Thoracic aorta (tissue), 2 donors: ENCODE results near the gene MLIP. TPM values are rescaled to one million over a fixed set of nuclear protein-coding genes. Genes with fewer than 3 reads are reported as not detected.

ENCODE experiments used
- ATAC-seq: fragments of 150-250 bp; one replicate; pipeline ENCODE4 v1.8.0; 2017; ENCODE audit warnings: low read depth; ENCODE audit not compliant: insufficient number of reproducible peaks, low FRiP score
- DNase-seq: peaks from one replicate; pipeline ENCODE4 v3.0.0-alpha.2; 2020; ENCODE audit warnings: low spot score
- H3K27ac ChIP-seq, 2 donors: fragments of 200-600 bp; sonication (generic); 1 replicate in 1 of 2; 2 replicates in 1 of 2; pipeline ENCODE4 v1.5.1; 2016; ENCODE audit warnings: mild to moderate bottlenecking in 2 of 2, moderate library complexity in 2 of 2
- H3K27me3 ChIP-seq: fragments of 200-600 bp; sonication (generic); replicated peaks from 2 replicates; pipeline ENCODE4 v1.6.0; 2016; ENCODE audit warnings: mild to moderate bottlenecking; ENCODE audit not compliant: insufficient read depth
- H3K36me3 ChIP-seq: fragments of 200-600 bp; sonication (generic); one replicate; pipeline ENCODE4 v1.5.1; 2016
- H3K4me1 ChIP-seq, 2 donors: fragments of 200-600 bp; sonication (generic); 1 replicate in 1 of 2; 2 replicates in 1 of 2; pipeline versions ENCODE4 v1.5.1 to v1.6.0; 2016; ENCODE audit warnings: low read depth in 2 of 2, mild to moderate bottlenecking in 1 of 2; ENCODE audit not compliant: control insufficient read depth in 1 of 2
- H3K4me3 ChIP-seq: fragments of 200-600 bp; sonication (generic); 2 replicates; pipeline ENCODE4 v1.5.1; 2016; ENCODE audit warnings: mild to moderate bottlenecking
- H3K9me3 ChIP-seq: fragments of 200-600 bp; sonication (generic); 2 replicates; pipeline ENCODE4 v1.5.1; 2016
- CTCF ChIP-seq: fragments of 200-600 bp; sonication (generic); IDR thresholded peaks from one replicate; pipeline ENCODE4 v1.5.1; 2019; ENCODE audit warnings: antibody characterized with exemption
- total RNA-seq, 2 donors: library from RNA; depleted of rRNA; stranded (reverse); fragments of >200 nt; gene quantifications; one replicate each; pipeline versions ENCODE4 v1.1.0 to v1.2.3, GENCODE V29; 2016

MLIP gene
- total RNA-seq, 2 donors from 2014 or later, result 1.8 TPM; not detected in 1

- no peak for ATAC-seq
- TF ChIP-seq CTCF, result no peak
- no peaks in the 10 kb centered on the region for H3K27me3 ChIP-seq
Observed at GRCh38 chr6:54156650-54157250, 45.5 kb downstream of the MLIP start.

GRCh38 chr6:54157405-54157804 is 46.2 kb downstream of the MLIP start:
- Histone ChIP-seq H3K27ac (no peak overlapping the region), H3K4me1 (no peaks in the 10 kb centered on the region), H3K36me3 (no peaks in the 10 kb centered on the region), H3K4me3 (no peak overlapping the region), H3K27me3 (no peaks in the 10 kb centered on the region), H3K9me3 (no peaks in the 10 kb centered on the region)
- TF ChIP-seq CTCF, result no peak
- ATAC-seq, result no peak
- DNase-seq, result no peak

More at GRCh38 chr6:54156650-54157250, 45.5 kb downstream of the MLIP start:
- Histone ChIP-seq H3K9me3 (no peaks in the 10 kb centered on the region), H3K4me3 (no peak overlapping the region), H3K27ac (no peak overlapping the region), H3K4me1 (no peaks in the 10 kb centered on the region), H3K36me3 (no peaks in the 10 kb centered on the region)
- DNase-seq, result no peak

GRCh38 chr6:54173089-54173488 is 61.8 kb downstream of the MLIP start:
- DNase-seq (no peak), ATAC-seq (no peak)
- no peak for TF ChIP-seq CTCF
- H3K36me3 ChIP-seq, result no peaks in the 10 kb centered on the region
- H3K27ac ChIP-seq, result no peak overlapping the region
- H3K9me3 ChIP-seq, result no peaks in the 10 kb centered on the region
- no peaks in the 10 kb centered on the region for H3K27me3 ChIP-seq
- H3K4me1 ChIP-seq, result no peaks in the 10 kb centered on the region
- H3K4me3 ChIP-seq, result no peak overlapping the region

- H3K27me3 ChIP-seq, result no peaks in the 10 kb centered on the region
- no peak overlapping the region for H3K4me3 ChIP-seq
- H3K27ac ChIP-seq, result no peak overlapping the region
- no peak for TF ChIP-seq CTCF
- H3K9me3 ChIP-seq, result no peaks in the 10 kb centered on the region
- H3K4me1 ChIP-seq, result no peaks in the 10 kb centered on the region
- no peaks in the 10 kb centered on the region for H3K36me3 ChIP-seq
- no peak for DNase-seq
- no peak for ATAC-seq
Observed at GRCh38 chr6:54179152-54179551, 67.9 kb downstream of the MLIP start.

- no peaks in the 10 kb centered on the region for H3K36me3 ChIP-seq
- no peak for ATAC-seq
- DNase-seq, result no peak
- H3K4me1 ChIP-seq, result no peaks in the 10 kb centered on the region
- H3K9me3 ChIP-seq, result no peaks in the 10 kb centered on the region
- no peaks in the 10 kb centered on the region for H3K27me3 ChIP-seq
- H3K27ac ChIP-seq, result no peak overlapping the region
- no peak for TF ChIP-seq CTCF
- no peak overlapping the region for H3K4me3 ChIP-seq
Observed at GRCh38 chr6:54183616-54184015, 72.4 kb downstream of the MLIP start.
